HepG2 (cell line): ENCODE measurements around the gene SPARC. TPM values are rescaled to one million over a fixed set of nuclear protein-coding genes. Genes with fewer than 3 reads are reported as not detected.
A peak's percentile ranks its signal among the peaks of the same experiment; 100 is the strongest.

Experiments used
- ARHGAP35 ChIP-seq: sonication (generic); formaldehyde crosslinking; IDR thresholded peaks from 2 replicates; pipeline ENCODE4 v1.9.0; 2022; ENCODE audit warnings: mild to moderate bottlenecking, inconsistent platforms, moderate library complexity, missing genetic modification reagents, borderline replicate concordance
- ARNT ChIP-seq: fragments of 450-650 bp; IDR thresholded peaks from 2 replicates; pipeline ENCODE4 v1.6.1; 2017
- ASH2L ChIP-seq: fragments of 300-600, 200-600 bp; sonication (generic); IDR thresholded peaks from 2 replicates; pipeline ENCODE4 v1.7.0; 2017; ENCODE audit warnings: low read depth, mild to moderate bottlenecking, moderate library complexity, mixed read lengths, low read length; ENCODE audit not compliant: insufficient read length
- CEBPG ChIP-seq: IDR thresholded peaks from 2 replicates; pipeline ENCODE4 v1.6.1; 2016
- E2F1 ChIP-seq: sonication (generic); formaldehyde crosslinking; IDR thresholded peaks from 2 replicates; pipeline ENCODE4 v1.5.0; 2020; ENCODE audit warnings: missing genetic modification reagents
- E2F2 ChIP-seq: sonication (generic); formaldehyde crosslinking; IDR thresholded peaks from 2 replicates; pipeline ENCODE4 v1.4.0; 2020; ENCODE audit warnings: missing genetic modification reagents, borderline replicate concordance
- EHMT2 ChIP-seq: fragments of 200-600 bp; sonication (generic); IDR thresholded peaks from 2 replicates; pipeline ENCODE4 v1.7.0; 2017; ENCODE audit warnings: antibody characterized with exemption, low read depth, low read length, borderline replicate concordance
- GLI4 ChIP-seq: sonication (generic); formaldehyde crosslinking; IDR thresholded peaks from 2 replicates; pipeline ENCODE4 v1.5.1; 2020; ENCODE audit warnings: missing genetic modification reagents, mild to moderate bottlenecking, moderate library complexity, borderline replicate concordance
- HOXD1 ChIP-seq: sonication (generic); formaldehyde crosslinking; IDR thresholded peaks from 2 replicates; pipeline ENCODE4 v1.5.0; 2020; ENCODE audit warnings: missing genetic modification reagents
- LBX2 ChIP-seq: sonication (generic); formaldehyde crosslinking; IDR thresholded peaks from 2 replicates; pipeline ENCODE4 v1.5.0; 2020; ENCODE audit warnings: missing genetic modification reagents, mild to moderate bottlenecking, borderline replicate concordance
- MBD4 ChIP-seq: IDR thresholded peaks from 2 replicates; pipeline ENCODE4 v1.6.1; 2012; ENCODE audit warnings: low read length, inconsistent platforms, borderline replicate concordance
- MED1 ChIP-seq: sonication (generic); formaldehyde crosslinking; IDR thresholded peaks from 2 replicates; pipeline ENCODE4 v1.4.0; 2020; ENCODE audit warnings: missing genetic modification reagents
- MXD3 ChIP-seq: IDR thresholded peaks from 2 replicates; pipeline ENCODE4 v1.6.1; 2016; ENCODE audit warnings: mild to moderate bottlenecking, missing biosample characterization, missing genetic modification reagents
- NAIF1 ChIP-seq: sonication (generic); formaldehyde crosslinking; IDR thresholded peaks from 2 replicates; pipeline ENCODE4 v1.5.0; 2020; ENCODE audit warnings: mild to moderate bottlenecking, missing genetic modification reagents, borderline replicate concordance
- PRDM10 ChIP-seq: sonication (generic); formaldehyde crosslinking; IDR thresholded peaks from 2 replicates; pipeline ENCODE4 v1.4.0; 2020; ENCODE audit warnings: low read depth, missing genetic modification reagents
- SP140L ChIP-seq: sonication (generic); formaldehyde crosslinking; IDR thresholded peaks from 2 replicates; pipeline ENCODE4 v1.4.0; 2020; ENCODE audit warnings: missing genetic modification reagents, borderline replicate concordance
- STAG1 ChIP-seq: sonication (generic); formaldehyde crosslinking; IDR thresholded peaks from 2 replicates; pipeline ENCODE4 v1.4.0; 2020; ENCODE audit warnings: missing genetic modification reagents
- ZNF441 ChIP-seq: sonication (generic); formaldehyde crosslinking; IDR thresholded peaks from 2 replicates; pipeline ENCODE4 v1.7.0; 2021; ENCODE audit warnings: missing genetic modification reagents, borderline replicate concordance
- ZNF468 ChIP-seq: sonication (generic); formaldehyde crosslinking; IDR thresholded peaks from 2 replicates; pipeline ENCODE4 v1.8.0; 2022; ENCODE audit warnings: mild to moderate bottlenecking, moderate library complexity, missing genetic modification reagents
- ZNF563 ChIP-seq: sonication (generic); formaldehyde crosslinking; IDR thresholded peaks from 2 replicates; pipeline ENCODE4 v1.8.0; 2022; ENCODE audit warnings: mild to moderate bottlenecking, moderate library complexity, missing genetic modification reagents
- ZNF567 ChIP-seq: sonication (generic); formaldehyde crosslinking; IDR thresholded peaks from 2 replicates; pipeline ENCODE4 v1.8.1; 2023; ENCODE audit warnings: mild to moderate bottlenecking, missing genetic modification reagents, borderline replicate concordance
- ZNF629 ChIP-seq: sonication (generic); formaldehyde crosslinking; conservative IDR thresholded peaks from 2 replicates; pipeline ENCODE4 v1.5.0; 2020; ENCODE audit warnings: missing genetic modification reagents
- ZNF704 ChIP-seq: sonication (generic); formaldehyde crosslinking; IDR thresholded peaks from 2 replicates; pipeline ENCODE4 v1.8.1; 2023; ENCODE audit warnings: mild to moderate bottlenecking, inconsistent platforms, moderate library complexity, missing genetic modification reagents, borderline replicate concordance
- polyA plus RNA-seq, 8 experiments: library from polyadenylated mRNA; depleted of rRNA in 3 of 8; stranded (reverse) in 7 of 8; unstranded in 1 of 8; fragments of >200 nt; fragmentation: Illumina TruSeq in 4 of 8; extraction: Trizol in 4 of 8; gene quantifications; 2 replicates each; pipeline versions ENCODE4 v1.2.1 to v1.2.3, GENCODE V29; 2011 to 2016; ENCODE audit warnings: low read depth in 4 of 8, missing spikeins in 1 of 8, mixed read lengths in 1 of 8; ENCODE audit not compliant: insufficient read depth in 1 of 8
- total RNA-seq, 5 experiments: library from RNA; depleted of rRNA; stranded (reverse); fragments of >200 nt; fragmentation: Illumina TruSeq; extraction: Trizol; gene quantifications; 2 replicates each; pipeline ENCODE4 v1.2.3, GENCODE V29; 2016; ENCODE audit warnings: low read depth in 1 of 5

SPARC gene
- total and polyA plus RNA-seq, 2 of the 13 experiments (the other 11 are each of a cell fraction or from before 2014, with no cell fraction given) = 76.7 to 192 TPM

GRCh38 chr5:151694035-151694485 is 7.3 kb upstream of the SPARC start (continued):
- TF ChIP-seq E2F2 (CRISPR knock-in tag) = no peak
- no peak for TF ChIP-seq MXD3 (CRISPR knock-in tag)
- no peak for TF ChIP-seq NAIF1 (CRISPR knock-in tag)
- TF ChIP-seq PRDM10 (CRISPR knock-in tag) = peak; percentile 97
- no peak for TF ChIP-seq ASH2L
- TF ChIP-seq ZNF704 (CRISPR knock-in tag) = no peak
- no peak for TF ChIP-seq ZNF441 (CRISPR knock-in tag)
- TF ChIP-seq ARHGAP35 (CRISPR knock-in tag) = no peak
- no peak for TF ChIP-seq GLI4 (CRISPR knock-in tag)
- TF ChIP-seq EHMT2 = no peak
- TF ChIP-seq LBX2 (CRISPR knock-in tag) = no peak
- no peak for TF ChIP-seq ZNF629 (CRISPR knock-in tag)
- no peak for TF ChIP-seq ZNF468 (CRISPR knock-in tag)
- TF ChIP-seq STAG1 (CRISPR knock-in tag) = no peak
- no peak for TF ChIP-seq HOXD1 (CRISPR knock-in tag)
- no peak for TF ChIP-seq ZNF567 (CRISPR knock-in tag)
- TF ChIP-seq E2F1 (CRISPR knock-in tag) = no peak
- no peak for TF ChIP-seq MBD4
- no peak for TF ChIP-seq ZNF563 (CRISPR knock-in tag)
- TF ChIP-seq ARNT = no peak
- TF ChIP-seq SP140L = no peak
- peak; percentile 53 for TF ChIP-seq CEBPG
- 0 out of 2 replicates have a peak, but pooled peaks have one; percentile 15 for TF ChIP-seq MED1 (CRISPR knock-in tag)
